GM19397 (cell line): ENCODE data around the gene KRT1.

Experiments used
- ATAC-seq: cut with Tn5 transposase; IDR thresholded peaks from one replicate; pipeline ENCODE4 v1.9.1; 2021; ENCODE audit warnings: mild to moderate bottlenecking, moderate library complexity; ENCODE audit not compliant: unreplicated experiment

Gene KRT1

GRCh38 chr12:52699373-52699772, 19.2 kb upstream of the KRT1 start:
- no peak for ATAC-seq

- ATAC-seq, result no peak
Measured at GRCh38 chr12:52698651-52699340, 18.6 kb upstream of the KRT1 start.

- no peak for ATAC-seq
Measured at GRCh38 chr12:52697058-52697582, 16.9 kb upstream of the KRT1 start.

GRCh38 chr12:52696588-52696987, 16.4 kb upstream of the KRT1 start:
- ATAC-seq, result no peak

GRCh38 chr12:52695039-52695438, 14.8 kb upstream of the KRT1 start:
- no peak for ATAC-seq

GRCh38 chr12:52694151-52694550, 13.9 kb upstream of the KRT1 start:
- no peak for ATAC-seq

- no peak for ATAC-seq
Measured at GRCh38 chr12:52693261-52693660, 13.1 kb upstream of the KRT1 start.

- ATAC-seq, result no peak
Measured at GRCh38 chr12:52692254-52692653, 12.0 kb upstream of the KRT1 start.

- ATAC-seq, result no peak
Measured at GRCh38 chr12:52691841-52692150, 11.6 kb upstream of the KRT1 start.

GRCh38 chr12:52691076-52691840, 11.1 kb upstream of the KRT1 start:
- ATAC-seq, result no peak

GRCh38 chr12:52690351-52691075, 10.3 kb upstream of the KRT1 start:
- no peak for ATAC-seq

- ATAC-seq, result no peak
Measured at GRCh38 chr12:52689936-52690335, 9.7 kb upstream of the KRT1 start.

- ATAC-seq, result no peak
Measured at GRCh38 chr12:52689239-52689638, 9.0 kb upstream of the KRT1 start.

GRCh38 chr12:52688481-52688880, 8.3 kb upstream of the KRT1 start:
- ATAC-seq, result no peak

- ATAC-seq, result no peak
Measured at GRCh38 chr12:52687497-52688385, 7.5 kb upstream of the KRT1 start.

GRCh38 chr12:52686756-52687487, 6.7 kb upstream of the KRT1 start:
- ATAC-seq, result no peak

GRCh38 chr12:52686063-52686462, 5.9 kb upstream of the KRT1 start:
- no peak for ATAC-seq

GRCh38 chr12:52685406-52685890, 5.2 kb upstream of the KRT1 start:
- ATAC-seq, result no peak

- no peak for ATAC-seq
Measured at GRCh38 chr12:52684431-52684830, 4.2 kb upstream of the KRT1 start.
